ENCODE results near the gene CCDC89. TPM values are rescaled to one million over a fixed set of nuclear protein-coding genes. Genes with fewer than 3 reads are reported as not detected.

The CCDC89 gene
- total RNA-seq (2014; rRNA removed; shearing (Covaris generic); ENCODE audit: low replicate concordance): 0.30 TPM in 1 of 2 replicates, not detected in the other

- DNase-seq (ENCODE audit: low read depth): peak; percentile 96
- in situ Hi-C loops (cut with HindIII; ENCODE audit: low pct_unique_long_range_greater_than_20kb, low sequenced_read_pairs): no loop called here
These were observed at the start of gene CCDC89 for GRCh38 chr11:85685820-85686459. TSS of gene CCDC89 (minus strand) at chr11:85686195. CDS start at chr11:85686130, 65 bp downstream.

- in situ Hi-C loops (cut with HindIII; ENCODE audit: low pct_unique_long_range_greater_than_20kb, low sequenced_read_pairs): no loop called here
- no peak for DNase-seq (ENCODE audit: low read depth)
These were observed 47.0 kb upstream of the CCDC89 start for GRCh38 chr11:85732965-85733364.

GRCh38 chr11:85726381-85726780 lies 40.4 kb upstream of the CCDC89 start:
- in situ Hi-C loops (cut with HindIII; ENCODE audit: low pct_unique_long_range_greater_than_20kb, low sequenced_read_pairs): no loop called here
- no peak for DNase-seq (ENCODE audit: low read depth)

- DNase-seq (ENCODE audit: low read depth): peak; percentile 24
- in situ Hi-C loops (cut with HindIII; ENCODE audit: low pct_unique_long_range_greater_than_20kb, low sequenced_read_pairs): no loop called here
These were observed 39.7 kb upstream of the CCDC89 start for GRCh38 chr11:85725510-85726258.

- in situ Hi-C loops (cut with HindIII; ENCODE audit: low pct_unique_long_range_greater_than_20kb, low sequenced_read_pairs): no loop called here
- DNase-seq (ENCODE audit: low read depth): no peak
These were observed 38.9 kb upstream of the CCDC89 start for GRCh38 chr11:85724748-85725465.

GRCh38 chr11:85723088-85723487 lies 37.1 kb upstream of the CCDC89 start:
- DNase-seq (ENCODE audit: low read depth): no peak
- in situ Hi-C loops (cut with HindIII; ENCODE audit: low pct_unique_long_range_greater_than_20kb, low sequenced_read_pairs): no loop called here

GRCh38 chr11:85721191-85721590 lies 35.2 kb upstream of the CCDC89 start:
- no peak for DNase-seq (ENCODE audit: low read depth)
- in situ Hi-C loops (cut with HindIII; ENCODE audit: low pct_unique_long_range_greater_than_20kb, low sequenced_read_pairs): no loop called here

GRCh38 chr11:85718991-85719807 lies 33.2 kb upstream of the CCDC89 start:
- peak; percentile 92 for DNase-seq (ENCODE audit: low read depth)
- in situ Hi-C loops (cut with HindIII; ENCODE audit: low pct_unique_long_range_greater_than_20kb, low sequenced_read_pairs): no loop called here

GRCh38 chr11:85718126-85718943 lies 32.3 kb upstream of the CCDC89 start:
- no peak for DNase-seq (ENCODE audit: low read depth)
- in situ Hi-C loops (cut with HindIII; ENCODE audit: low pct_unique_long_range_greater_than_20kb, low sequenced_read_pairs): no loop called here

GRCh38 chr11:85717429-85717828 lies 31.4 kb upstream of the CCDC89 start:
- no peak for DNase-seq (ENCODE audit: low read depth)
- in situ Hi-C loops (cut with HindIII; ENCODE audit: low pct_unique_long_range_greater_than_20kb, low sequenced_read_pairs): no loop called here

- DNase-seq (ENCODE audit: low read depth): peak; percentile 37
- in situ Hi-C loops (cut with HindIII; ENCODE audit: low pct_unique_long_range_greater_than_20kb, low sequenced_read_pairs): no loop called here
These were observed 27.0 kb upstream of the CCDC89 start for GRCh38 chr11:85712953-85713352.

GRCh38 chr11:85710917-85711316 lies 24.9 kb upstream of the CCDC89 start:
- in situ Hi-C loops (cut with HindIII; ENCODE audit: low pct_unique_long_range_greater_than_20kb, low sequenced_read_pairs): no loop called here
- DNase-seq (ENCODE audit: low read depth): no peak

GRCh38 chr11:85709941-85710702 lies 24.1 kb upstream of the CCDC89 start:
- in situ Hi-C loops (cut with HindIII; ENCODE audit: low pct_unique_long_range_greater_than_20kb, low sequenced_read_pairs): no loop called here
- DNase-seq (ENCODE audit: low read depth): no peak

GRCh38 chr11:85705800-85706199 lies 19.8 kb upstream of the CCDC89 start:
- peak; percentile 35 for DNase-seq (ENCODE audit: low read depth)
- in situ Hi-C loops (cut with HindIII; ENCODE audit: low pct_unique_long_range_greater_than_20kb, low sequenced_read_pairs): no loop called here

GRCh38 chr11:85704967-85705366 lies 19.0 kb upstream of the CCDC89 start:
- in situ Hi-C loops (cut with HindIII; ENCODE audit: low pct_unique_long_range_greater_than_20kb, low sequenced_read_pairs): no loop called here
- DNase-seq (ENCODE audit: low read depth): no peak

- in situ Hi-C loops (cut with HindIII; ENCODE audit: low pct_unique_long_range_greater_than_20kb, low sequenced_read_pairs): no loop called here
- DNase-seq (ENCODE audit: low read depth): no peak
These were observed 14.2 kb upstream of the CCDC89 start for GRCh38 chr11:85699957-85700741.
